Gastrocnemius medialis (tissue), 4 donors: ENCODE data around the gene GAA.

ENCODE experiments used
- CTCF ChIP-seq, 5 experiments: fragments of 450-650 bp in 3 of 5; fragments of 200-600 bp in 2 of 5; sonication (generic) in 2 of 5; IDR thresholded peaks in 4 of 5; conservative IDR thresholded peaks in 1 of 5; 1 replicate in 4 of 5; 2 replicates in 1 of 5; pipeline ENCODE4 v1.5.1; 2016 to 2019; ENCODE audit warnings: antibody characterized with exemption in 5 of 5, mild to moderate bottlenecking in 3 of 5, moderate library complexity in 3 of 5
- POLR2A ChIP-seq, 2 donors: fragments of 450-650 bp; IDR thresholded peaks; one replicate each; pipeline ENCODE4 v1.6.1; 2017; ENCODE audit warnings: antibody characterized with exemption in 2 of 2, mild to moderate bottlenecking in 2 of 2, moderate library complexity in 2 of 2

- TF ChIP-seq CTCF (IDR thresholded peaks at IDR 0.05 in 4 of 5, conservative IDR thresholded peaks at IDR 0.05 in 1 of 5) (no peak), POLR2A (IDR thresholded peaks at IDR 0.05) (no peak)
These were observed 4.4 kb downstream of the GAA start for GRCh38 chr17:80105762-80106161.
